Mesenchymal stem cell (in vitro differentiated cells and primary cell): Measurements from ENCODE around the gene TAC4.

Experiments
- DNase-seq: peaks from one replicate; pipeline ENCODE4 v3.0.0-alpha.2; 2013
- H2AFZ ChIP-seq: one replicate; pipeline ENCODE4 v1.6.1; 2013; ENCODE audit warnings: low read depth, mild to moderate bottlenecking, control low read depth, inconsistent platforms, low read length, moderate library complexity
- H2AK5ac ChIP-seq: 2 replicates; pipeline ENCODE4 v1.6.1; 2013; ENCODE audit warnings: low read length, moderate library complexity, mild to moderate bottlenecking, inconsistent platforms; ENCODE audit not compliant: severe bottlenecking
- H2BK120ac ChIP-seq: one replicate; pipeline ENCODE4 v1.6.1; 2013; ENCODE audit warnings: low read depth, mild to moderate bottlenecking, inconsistent platforms, low read length, moderate library complexity
- H2BK12ac ChIP-seq, 2 experiments: one replicate each; pipeline ENCODE4 v1.6.1; 2013; ENCODE audit warnings: inconsistent platforms in 2 of 2, low read length in 2 of 2, mild to moderate bottlenecking in 2 of 2, moderate library complexity in 2 of 2, control low read depth in 1 of 2
- H2BK15ac ChIP-seq: one replicate; pipeline ENCODE4 v1.6.1; 2013; ENCODE audit warnings: mild to moderate bottlenecking, low read depth, inconsistent platforms; ENCODE audit not compliant: poor library complexity, severe bottlenecking
- H2BK5ac ChIP-seq: 2 replicates; pipeline ENCODE4 v1.6.1; 2013; ENCODE audit warnings: low read depth, mild to moderate bottlenecking, low read length, control low read depth, inconsistent platforms; ENCODE audit not compliant: poor library complexity, severe bottlenecking
- H3K14ac ChIP-seq, 2 experiments: one replicate each; pipeline ENCODE4 v1.6.1; 2013; ENCODE audit warnings: inconsistent platforms in 2 of 2, low read length in 2 of 2, control low read depth in 1 of 2, mild to moderate bottlenecking in 1 of 2, moderate library complexity in 1 of 2
- H3K18ac ChIP-seq, 2 experiments: one replicate each; pipeline ENCODE4 v1.6.1; 2013; ENCODE audit warnings: inconsistent platforms in 2 of 2, low read length in 2 of 2, control low read depth in 1 of 2, low read depth in 1 of 2, mild to moderate bottlenecking in 1 of 2
- H3K23ac ChIP-seq, 2 experiments: one replicate each; pipeline ENCODE4 v1.6.1; 2013; ENCODE audit warnings: inconsistent platforms in 2 of 2, low read length in 2 of 2, mild to moderate bottlenecking in 2 of 2, moderate library complexity in 2 of 2, control low read depth in 1 of 2
- H3K27ac ChIP-seq: 2 replicates; pipeline ENCODE4 v1.5.1; 2013; ENCODE audit warnings: mild to moderate bottlenecking, moderate library complexity, low read length, control low read depth, inconsistent platforms; ENCODE audit not compliant: poor library complexity, severe bottlenecking
- H3K27me3 ChIP-seq, 2 experiments: 2 replicates each; pipeline versions ENCODE4 v1.6.1 to v1.7.0; 2013; ENCODE audit warnings: low read length in 2 of 2, mild to moderate bottlenecking in 2 of 2, moderate library complexity in 2 of 2, control low read depth in 1 of 2, inconsistent platforms in 1 of 2; ENCODE audit not compliant: control insufficient read depth in 1 of 2, insufficient read depth in 1 of 2
- H3K36me3 ChIP-seq, 2 experiments: 2 replicates each; pipeline versions ENCODE4 v1.6.1 to v1.7.0; 2013; ENCODE audit warnings: low read length in 2 of 2, control low read depth in 1 of 2, inconsistent platforms in 1 of 2, low read depth in 1 of 2, mild to moderate bottlenecking in 1 of 2; ENCODE audit not compliant: insufficient read depth in 2 of 2, control insufficient read depth in 1 of 2
- H3K4ac ChIP-seq, 2 experiments: one replicate each; pipeline ENCODE4 v1.6.1; 2013; ENCODE audit warnings: inconsistent platforms in 2 of 2, low read length in 2 of 2, mild to moderate bottlenecking in 2 of 2, moderate library complexity in 2 of 2, control low read depth in 1 of 2, low read depth in 1 of 2
- H3K4me1 ChIP-seq: 2 replicates; pipeline ENCODE4 v1.6.1; 2013; ENCODE audit warnings: low read depth, low read length, control low read depth; ENCODE audit not compliant: control insufficient read depth, insufficient read depth
- H3K4me2 ChIP-seq: 2 replicates; pipeline ENCODE4 v1.6.1; 2013; ENCODE audit warnings: low read length, mild to moderate bottlenecking, inconsistent platforms; ENCODE audit not compliant: poor library complexity, severe bottlenecking
- H3K4me3 ChIP-seq, 2 experiments: 2 replicates each; pipeline versions ENCODE4 v1.5.1 to v1.7.0; 2013; ENCODE audit warnings: low read length in 2 of 2, mild to moderate bottlenecking in 2 of 2, control low read depth in 1 of 2, low read depth in 1 of 2; ENCODE audit not compliant: insufficient read depth in 1 of 2
- H3K79me1 ChIP-seq: replicated peaks from 2 replicates; pipeline ENCODE4 v1.6.1; 2013; ENCODE audit warnings: mild to moderate bottlenecking, control low read depth, low read length, inconsistent platforms; ENCODE audit not compliant: poor library complexity, severe bottlenecking
- H3K9ac ChIP-seq: 2 replicates; pipeline ENCODE4 v1.7.0; 2013; ENCODE audit warnings: mild to moderate bottlenecking, low read length, moderate library complexity
- H3K9me3 ChIP-seq: 2 replicates; pipeline ENCODE4 v1.7.0; 2013; ENCODE audit warnings: mild to moderate bottlenecking, low read length; ENCODE audit not compliant: control insufficient read depth
- H4K8ac ChIP-seq: one replicate; pipeline ENCODE4 v1.6.1; 2013; ENCODE audit warnings: inconsistent platforms, mild to moderate bottlenecking, low read length, moderate library complexity
- H4K91ac ChIP-seq: one replicate; pipeline ENCODE4 v1.6.1; 2013; ENCODE audit warnings: mild to moderate bottlenecking, low read length, inconsistent platforms
- WGBS: methylation state at CpG from one replicate; pipeline ENCODE4 v1.1.7; 2013; ENCODE audit warnings: mixed read lengths; 5-methylcytosine and 5-hydroxymethylcytosine counted together

TAC4 gene

DNA sequence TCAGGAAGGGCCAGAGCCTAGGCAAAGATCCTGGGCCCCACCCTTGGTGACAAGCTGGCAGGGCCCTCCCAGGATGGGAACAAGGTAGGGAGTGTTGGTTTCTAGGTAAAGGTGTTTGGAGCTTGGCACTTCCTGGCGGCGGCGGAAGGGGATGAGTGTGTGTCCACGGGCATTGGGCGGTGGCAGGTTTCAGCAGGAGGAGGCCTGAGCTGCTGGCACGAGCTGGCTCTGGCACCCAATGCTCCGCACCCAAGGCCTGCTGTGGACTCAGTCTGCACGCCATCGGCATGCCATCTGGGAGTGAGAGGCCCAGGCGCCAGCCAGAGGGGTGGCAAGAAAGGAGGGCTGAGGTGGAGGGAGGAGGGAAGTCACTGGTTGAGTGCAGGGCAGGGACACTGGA is 46.9 kb upstream of the TAC4 start:
- 84% methylated on average over 10 of the region's 10 CpGs for WGBS
- no peaks in the 10 kb centered on the region for H3K36me3 ChIP-seq

GRCh38 chr17:49891694-49892389 is 44.0 kb upstream of the TAC4 start:
- Histone ChIP-seq H3K14ac (no peak overlapping the region), H4K8ac (no peak overlapping the region), H2AK5ac (no peak overlapping the region), H2BK15ac (no peak overlapping the region), H3K27me3 (peaks cover 63 to 85% of the 10 kb centered on the region in 2 experiments), H3K9ac (no peak overlapping the region), H3K4me2 (no peak overlapping the region), H2AFZ (no peak overlapping the region), H2BK5ac (no peak overlapping the region), H3K79me1 (no peaks in the 10 kb centered on the region), H3K4ac (no peak overlapping the region), H3K4me3 (no peak overlapping the region), H3K23ac (no peak overlapping the region), H4K91ac (no peak overlapping the region), H2BK12ac (no peak overlapping the region), H3K9me3 (no peaks in the 10 kb centered on the region), H3K27ac (no peak overlapping the region), H2BK120ac (no peak overlapping the region), H3K18ac (no peak overlapping the region), H3K4me1 (peaks cover 4% of the 10 kb centered on the region), H3K36me3 (no peaks in the 10 kb centered on the region)
- DNase-seq = no peak
- 41% methylated on average over 2 of the region's 10 CpGs for WGBS

More for the DNA sequence above, 46.9 kb upstream of the TAC4 start:
- Histone ChIP-seq H2BK5ac (no peak overlapping the region), H3K4ac (no peak overlapping the region), H4K91ac (no peak overlapping the region), H3K9ac (no peak overlapping the region), H3K27me3 (peaks cover 81 to 93% of the 10 kb centered on the region in 2 experiments), H3K4me2 (no peak overlapping the region), H2BK15ac (no peak overlapping the region), H2BK120ac (no peak overlapping the region), H3K9me3 (no peaks in the 10 kb centered on the region), H3K79me1 (no peaks in the 10 kb centered on the region), H3K23ac (no peak overlapping the region), H3K4me1 (no peaks in the 10 kb centered on the region), H3K18ac (no peak overlapping the region), H3K4me3 (no peak overlapping the region), H2BK12ac (no peak overlapping the region), H3K14ac (no peak overlapping the region), H2AK5ac (no peak overlapping the region), H2AFZ (no peak overlapping the region), H4K8ac (no peak overlapping the region), H3K27ac (no peak overlapping the region)
- no peak for DNase-seq

DNA sequence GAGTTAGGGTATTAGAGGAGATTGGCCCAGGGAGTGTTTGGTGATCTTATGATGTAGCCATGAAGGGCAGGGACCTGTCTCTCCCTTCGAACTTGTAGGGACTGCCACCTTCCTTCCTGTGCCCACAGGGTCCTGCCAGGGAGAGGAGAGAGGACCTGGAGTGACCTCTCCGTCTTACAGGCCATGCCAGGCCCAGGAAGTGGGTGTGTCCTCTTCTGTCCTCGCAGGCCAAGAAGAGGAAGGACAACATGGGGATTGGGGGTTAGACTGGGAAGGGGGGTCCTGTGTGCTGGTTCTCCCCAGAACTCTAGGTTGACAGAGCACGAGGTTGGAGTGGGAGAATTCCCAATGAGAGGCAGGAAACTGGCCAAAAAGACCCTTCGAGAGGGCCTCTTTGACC is 43.4 kb upstream of the TAC4 start:
- H3K23ac ChIP-seq = no peak overlapping the region
- no peak overlapping the region for H2BK5ac ChIP-seq
- no peak overlapping the region for H4K8ac ChIP-seq
- no peak overlapping the region for H3K18ac ChIP-seq
- no peak overlapping the region for H3K4ac ChIP-seq
- peaks cover 4% of the 10 kb centered on the region for H3K4me1 ChIP-seq
- no peaks in the 10 kb centered on the region for H3K9me3 ChIP-seq
- no peak overlapping the region for H4K91ac ChIP-seq
- H2BK12ac ChIP-seq = no peak overlapping the region
- no peak for DNase-seq
- no peak overlapping the region for H3K27ac ChIP-seq
- H3K14ac ChIP-seq = no peak overlapping the region
- H3K9ac ChIP-seq = no peak overlapping the region
- WGBS = 66% methylated on average over 5 of the region's 5 CpGs
- no peak overlapping the region for H2AFZ ChIP-seq
- H3K79me1 ChIP-seq = no peaks in the 10 kb centered on the region
- H3K27me3 ChIP-seq = peaks cover 64 to 83% of the 10 kb centered on the region in 2 experiments
- H3K4me3 ChIP-seq = no peak overlapping the region
- no peak overlapping the region for H2AK5ac ChIP-seq
- H2BK120ac ChIP-seq = no peak overlapping the region
- H2BK15ac ChIP-seq = no peak overlapping the region
- no peak overlapping the region for H3K4me2 ChIP-seq
- no peaks in the 10 kb centered on the region for H3K36me3 ChIP-seq

GRCh38 chr17:49890852-49891251 is 43.0 kb upstream of the TAC4 start:
- peaks cover 64 to 83% of the 10 kb centered on the region in 2 experiments for H3K27me3 ChIP-seq
- peaks cover 4% of the 10 kb centered on the region for H3K4me1 ChIP-seq
- H3K9ac ChIP-seq = no peak overlapping the region
- H3K18ac ChIP-seq = no peak overlapping the region
- H4K91ac ChIP-seq = no peak overlapping the region
- DNase-seq = no peak
- no peak overlapping the region for H2BK15ac ChIP-seq
- H2BK12ac ChIP-seq = no peak overlapping the region
- no peak overlapping the region for H3K4ac ChIP-seq
- H3K4me3 ChIP-seq = no peak overlapping the region
- WGBS = 53% methylated on average over 13 of the region's 23 CpGs
- H2AFZ ChIP-seq = no peak overlapping the region
- no peak overlapping the region for H3K4me2 ChIP-seq
- H2BK120ac ChIP-seq = no peak overlapping the region
- no peak overlapping the region for H2BK5ac ChIP-seq
- no peak overlapping the region for H2AK5ac ChIP-seq
- H3K79me1 ChIP-seq = no peaks in the 10 kb centered on the region
- H4K8ac ChIP-seq = no peak overlapping the region
- no peaks in the 10 kb centered on the region for H3K36me3 ChIP-seq
- H3K27ac ChIP-seq = no peak overlapping the region
- H3K14ac ChIP-seq = no peak overlapping the region
- no peaks in the 10 kb centered on the region for H3K9me3 ChIP-seq
- H3K23ac ChIP-seq = no peak overlapping the region
